IPS DF 6.9 (cell line): ENCODE measurements around the gene BPIFB1.

ENCODE experiments used
- DNase-seq: peaks from one replicate; pipeline ENCODE4 v3.0.0-alpha.2; 2013; ENCODE audit warnings: low read depth, low spot score
- H3K27ac ChIP-seq: one replicate; pipeline ENCODE4 v1.5.1; 2013; ENCODE audit warnings: low read length, control low read depth
- H3K27me3 ChIP-seq: 2 replicates; pipeline ENCODE4 v1.6.1; 2013; ENCODE audit warnings: mild to moderate bottlenecking, low read length; ENCODE audit not compliant: control insufficient read depth, insufficient read depth
- H3K36me3 ChIP-seq: 2 replicates; pipeline ENCODE4 v1.6.1; 2013; ENCODE audit warnings: low read length; ENCODE audit not compliant: control insufficient read depth, insufficient read depth
- H3K4me1 ChIP-seq: 2 replicates; pipeline ENCODE4 v1.6.1; 2013; ENCODE audit warnings: low read length; ENCODE audit not compliant: control insufficient read depth, insufficient read depth
- H3K4me3 ChIP-seq: 2 replicates; pipeline ENCODE4 v1.5.1; 2013; ENCODE audit warnings: mild to moderate bottlenecking, low read length
- H3K9me3 ChIP-seq: 2 replicates; pipeline ENCODE4 v1.6.1; 2013; ENCODE audit warnings: low read length, inconsistent platforms; ENCODE audit not compliant: control insufficient read depth, insufficient read depth
- WGBS: extraction: QIAGEN DNeasy Blood & Tissue Kit; methylation state at CpG from one replicate; pipeline ENCODE4 v1.1.7; 2013; ENCODE audit warnings: mixed read lengths, missing lambda C conversion rate; ENCODE audit not compliant: insufficient read length, insufficient coverage; 5-methylcytosine and 5-hydroxymethylcytosine counted together

BPIFB1 gene

GRCh38 chr20:33337531-33338165, 54.6 kb downstream of the BPIFB1 start:
- DNase-seq = no peak
- no peaks in the 10 kb centered on the region for H3K27me3 ChIP-seq
- H3K36me3 ChIP-seq = no peaks in the 10 kb centered on the region
- no peaks in the 10 kb centered on the region for H3K9me3 ChIP-seq
- WGBS = 100% methylated on average over 1 of the region's 6 CpGs
- no peaks in the 10 kb centered on the region for H3K4me1 ChIP-seq
- no peak overlapping the region for H3K4me3 ChIP-seq
- H3K27ac ChIP-seq = no peak overlapping the region

- H3K9me3 ChIP-seq = no peaks in the 10 kb centered on the region
- H3K27me3 ChIP-seq = no peaks in the 10 kb centered on the region
- no peaks in the 10 kb centered on the region for H3K4me1 ChIP-seq
- no CpG with 5 or more reads among the region's 5 CpGs for WGBS
- no peak overlapping the region for H3K27ac ChIP-seq
- H3K36me3 ChIP-seq = no peaks in the 10 kb centered on the region
- H3K4me3 ChIP-seq = no peak overlapping the region
- no peak for DNase-seq
Measured at GRCh38 chr20:33338467-33339258, 55.6 kb downstream of the BPIFB1 start.

- no peaks in the 10 kb centered on the region for H3K9me3 ChIP-seq
- H3K4me1 ChIP-seq = no peaks in the 10 kb centered on the region
- whole genome bisulfite sequencing = no CpG with 5 or more reads among the region's 8 CpGs
Measured at GRCh38 chr20:33339515-33340058, 56.6 kb downstream of the BPIFB1 start.

GRCh38 chr20:33343521-33343920, 60.5 kb downstream of the BPIFB1 start:
- WGBS = no CpG with 5 or more reads among the region's 4 CpGs
- Histone ChIP-seq H3K4me1 (peaks cover 3% of the 10 kb centered on the region), H3K36me3 (no peaks in the 10 kb centered on the region), H3K27me3 (no peaks in the 10 kb centered on the region), H3K27ac (no peak overlapping the region), H3K4me3 (no peak overlapping the region), H3K9me3 (no peaks in the 10 kb centered on the region)
- no peak for DNase-seq

More at GRCh38 chr20:33339515-33340058, 56.6 kb downstream of the BPIFB1 start:
- no peaks in the 10 kb centered on the region for H3K27me3 ChIP-seq
- DNase-seq = no peak
- H3K36me3 ChIP-seq = no peaks in the 10 kb centered on the region
- H3K27ac ChIP-seq = no peak overlapping the region
- H3K4me3 ChIP-seq = no peak overlapping the region

- Histone ChIP-seq H3K9me3 (no peaks in the 10 kb centered on the region), H3K4me1 (peaks cover 3% of the 10 kb centered on the region), H3K4me3 (no peak overlapping the region), H3K27ac (no peak overlapping the region), H3K36me3 (no peaks in the 10 kb centered on the region), H3K27me3 (no peaks in the 10 kb centered on the region)
- DNase-seq = no peak
- no CpG with 5 or more reads among the region's 9 CpGs for WGBS
Measured at GRCh38 chr20:33345342-33345741, 62.3 kb downstream of the BPIFB1 start.

- no peak for DNase-seq
- WGBS = no CpG with 5 or more reads among the region's 11 CpGs
- H3K36me3 ChIP-seq = no peaks in the 10 kb centered on the region
- H3K4me1 ChIP-seq = peaks cover 6% of the 10 kb centered on the region
- no peak overlapping the region for H3K4me3 ChIP-seq
- H3K27ac ChIP-seq = no peak overlapping the region
- H3K27me3 ChIP-seq = no peaks in the 10 kb centered on the region
- no peaks in the 10 kb centered on the region for H3K9me3 ChIP-seq
Measured at GRCh38 chr20:33348136-33348937, 65.3 kb downstream of the BPIFB1 start.

- H3K27ac ChIP-seq = no peak overlapping the region
- H3K27me3 ChIP-seq = no peaks in the 10 kb centered on the region
- no peaks in the 10 kb centered on the region for H3K9me3 ChIP-seq
- no CpG with 5 or more reads among the region's 8 CpGs for whole genome bisulfite sequencing
- peaks cover 6% of the 10 kb centered on the region for H3K4me1 ChIP-seq
- DNase-seq = no peak
- no peaks in the 10 kb centered on the region for H3K36me3 ChIP-seq
- no peak overlapping the region for H3K4me3 ChIP-seq
Measured at GRCh38 chr20:33349493-33349892, 66.5 kb downstream of the BPIFB1 start.

- Histone ChIP-seq H3K4me1 (peaks cover 6% of the 10 kb centered on the region), H3K36me3 (no peaks in the 10 kb centered on the region), H3K27ac (no peak overlapping the region), H3K4me3 (no peak overlapping the region), H3K9me3 (no peaks in the 10 kb centered on the region), H3K27me3 (no peaks in the 10 kb centered on the region)
- no peak for DNase-seq
- WGBS = no CpG with 5 or more reads among the region's 3 CpGs
Measured at GRCh38 chr20:33351696-33352095, 68.7 kb downstream of the BPIFB1 start.

- no peak for DNase-seq
- H3K4me1 ChIP-seq = peaks cover 6% of the 10 kb centered on the region
- no peaks in the 10 kb centered on the region for H3K36me3 ChIP-seq
- no peaks in the 10 kb centered on the region for H3K9me3 ChIP-seq
- H3K27ac ChIP-seq = no peak overlapping the region
- H3K27me3 ChIP-seq = no peaks in the 10 kb centered on the region
- no peak overlapping the region for H3K4me3 ChIP-seq
- WGBS = no CpG with 5 or more reads among the region's 16 CpGs
Measured at GRCh38 chr20:33352258-33353012, 69.4 kb downstream of the BPIFB1 start.

GRCh38 chr20:33353013-33353402, 70.0 kb downstream of the BPIFB1 start:
- Histone ChIP-seq H3K4me3 (no peak overlapping the region), H3K9me3 (no peaks in the 10 kb centered on the region), H3K27me3 (no peaks in the 10 kb centered on the region), H3K27ac (no peak overlapping the region), H3K36me3 (no peaks in the 10 kb centered on the region), H3K4me1 (peaks cover 4% of the 10 kb centered on the region)
- no peak for DNase-seq
- WGBS = no CpG with 5 or more reads among the region's 4 CpGs
